ENCODE data around the gene TMEM51. TPM values are rescaled to one million over a fixed set of nuclear protein-coding genes. Genes with fewer than 3 reads are reported as not detected.

TMEM51 gene
- total and polyA plus RNA-seq, 10 of the 15 experiments (the other 5 are each of a cell fraction or from before 2014, with no cell fraction given), result 0.55 to 4.8 (median 3.1) TPM

GRCh38 chr1:15206418-15207030 lies 53.0 kb downstream of the TMEM51 start:
- peak; percentile 13 for DNase-seq (ENCODE audit: low read depth, low spot score)
- no peak overlapping the region for H3K4me3 ChIP-seq
- CTCF ChIA-PET, result interaction anchor here (0.8 to 3.3 kb wide), 7 partner anchors 13 to 78 kb away, joined by 3 to 9 read pairs (median 4); partner anchors contain the start of gene TMEM51
- ATAC-seq, result no peak
- no peaks in the 10 kb centered on the region for H3K27me3 ChIP-seq (replicated peaks in 1 of 2; ENCODE audit: control insufficient read depth in 2 of 2, insufficient read depth in 2 of 2, low read length in 1 of 2)
- FAIRE-seq, result no peak
- no peak for TF ChIP-seq SP1 (IDR thresholded peaks at IDR 0.05; ENCODE audit: low read depth, low read length)
- no peak for TF ChIP-seq MXI1 (IDR thresholded peaks at IDR 0.05; ENCODE audit: low read depth, low read length)
- TF ChIP-seq GATAD2B (conservative IDR thresholded peaks at IDR 0.05; ENCODE audit: low read depth), result no peak
- peak; percentile 90 for TF ChIP-seq MEF2B (IDR thresholded peaks at IDR 0.05; ENCODE audit: partially characterized antibody, poor library complexity, severe bottlenecking)
- TF ChIP-seq TCF7 (IDR thresholded peaks at IDR 0.05; ENCODE audit: borderline replicate concordance), result no peak
- BruUV-seq (replicated peaks), result no TSS peak
- H3K9me3 ChIP-seq (replicated peaks; ENCODE audit: control insufficient read depth, insufficient read depth, low read length), result no peaks in the 10 kb centered on the region
- no peaks in the 10 kb centered on the region for H3K79me2 ChIP-seq (ENCODE audit: control insufficient read depth, insufficient read depth, low read length)
- no peak overlapping the region for H3K27ac ChIP-seq (ENCODE audit: control insufficient read depth, insufficient read depth)
- in situ Hi-C loops (cut with MboI) (no loop called here), intact Hi-C loops (cut with micrococcal nuclease; ENCODE audit: unreplicated experiment) (no loop called here)
- RAD21 ChIA-PET (ENCODE audit: unreplicated experiment), result interaction anchor here (1.0 to 1.9 kb wide), 3 partner anchors 25 to 77 kb away, joined by 3 to 8 read pairs (median 4); no protein-coding TSS in a partner anchor
- H3K9ac ChIP-seq (ENCODE audit: control insufficient read depth, insufficient read depth, low read length), result no peak overlapping the region
- no peaks in the 10 kb centered on the region; the same call in 1 of the 2 replicates for H3K4me1 ChIP-seq (ENCODE audit: control insufficient read depth, insufficient read depth, low read length)
- H3K4me2 ChIP-seq (ENCODE audit: control insufficient read depth, insufficient read depth), result no peak overlapping the region
- H3K36me3 ChIP-seq (ENCODE audit: control insufficient read depth in 2 of 2, insufficient read depth in 2 of 2, low read length in 1 of 2), result no peaks in the 10 kb centered on the region
- H2AFZ ChIP-seq (ENCODE audit: control insufficient read depth, low read depth, low read length), result no peak overlapping the region
- SMC1A ChIA-PET (ENCODE audit: uncharacterized antibody, unreplicated experiment), result interaction anchor here (1.0 to 1.9 kb wide), 5 partner anchors 11 to 38 kb away, joined by 3 to 7 read pairs (median 4); no protein-coding TSS in a partner anchor
- POLR2A ChIA-PET, result interaction anchor here (1.1 to 1.5 kb wide), 2 partner anchors 14 to 26 kb away, joined by 3 to 4 read pairs; no protein-coding TSS in a partner anchor
- 32% methylated on average over 8 of the region's 8 CpGs for WGBS (ENCODE audit: insufficient coverage, insufficient replicate concordance, low lambda C conversion rate, missing lambda C conversion rate)
- no peaks in the 10 kb centered on the region for H4K20me1 ChIP-seq (ENCODE audit: control insufficient read depth, insufficient read depth)

All from GM12878 (cell line).